OCI-M2 (cell line): ENCODE measurements around the gene RIC3.

ENCODE experiments used
- DNase-seq: peaks from one replicate; lab custom pipeline; 2025; ENCODE audit not compliant: unreplicated experiment; lab: John Stamatoyannopoulos, UW

The RIC3 gene, protein sequence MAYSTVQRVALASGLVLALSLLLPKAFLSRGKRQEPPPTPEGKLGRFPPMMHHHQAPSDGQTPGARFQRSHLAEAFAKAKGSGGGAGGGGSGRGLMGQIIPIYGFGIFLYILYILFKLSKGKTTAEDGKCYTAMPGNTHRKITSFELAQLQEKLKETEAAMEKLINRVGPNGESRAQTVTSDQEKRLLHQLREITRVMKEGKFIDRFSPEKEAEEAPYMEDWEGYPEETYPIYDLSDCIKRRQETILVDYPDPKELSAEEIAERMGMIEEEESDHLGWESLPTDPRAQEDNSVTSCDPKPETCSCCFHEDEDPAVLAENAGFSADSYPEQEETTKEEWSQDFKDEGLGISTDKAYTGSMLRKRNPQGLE

DNA sequence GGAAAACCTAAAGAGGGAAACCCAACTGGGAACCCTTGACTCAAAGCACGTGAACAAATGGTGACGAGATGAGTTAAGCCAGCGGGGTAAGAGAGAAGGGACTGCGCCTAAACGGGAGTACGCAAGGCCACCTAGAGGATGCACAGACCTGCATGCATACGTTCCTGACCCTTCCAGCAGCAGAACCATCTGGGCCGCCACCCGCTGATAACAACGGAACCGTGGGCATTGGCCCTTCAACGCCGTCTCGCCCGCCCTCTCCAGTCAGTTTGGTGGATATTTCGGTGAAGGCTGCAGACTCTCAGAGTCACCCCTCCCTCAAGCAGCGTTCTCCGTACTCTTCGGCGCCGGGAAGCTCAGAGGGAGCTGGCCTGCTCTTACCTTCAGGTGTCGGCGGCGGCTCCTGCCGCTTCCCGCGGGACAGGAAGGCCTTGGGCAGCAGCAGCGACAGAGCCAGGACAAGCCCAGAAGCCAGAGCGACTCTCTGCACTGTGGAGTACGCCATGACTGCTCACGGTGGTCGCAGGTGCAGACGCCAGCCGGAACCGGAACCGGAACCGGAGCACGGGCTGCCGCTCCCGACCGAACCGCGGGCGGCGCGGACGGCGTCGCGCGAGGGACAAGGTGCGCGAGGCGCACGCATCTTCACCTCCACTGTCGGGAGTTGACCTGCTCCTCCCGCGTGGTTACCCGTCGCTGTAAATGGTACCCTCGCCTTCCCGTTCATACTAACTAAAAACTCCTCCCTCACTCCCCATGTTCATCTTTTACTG lies at the start of gene RIC3:
Gene RIC3 (minus strand): TSS at position 541 of the 773 bp plus-strand sequence. CDS start 36 bp downstream, at position 505.
- no peak for DNase-seq

DNA sequence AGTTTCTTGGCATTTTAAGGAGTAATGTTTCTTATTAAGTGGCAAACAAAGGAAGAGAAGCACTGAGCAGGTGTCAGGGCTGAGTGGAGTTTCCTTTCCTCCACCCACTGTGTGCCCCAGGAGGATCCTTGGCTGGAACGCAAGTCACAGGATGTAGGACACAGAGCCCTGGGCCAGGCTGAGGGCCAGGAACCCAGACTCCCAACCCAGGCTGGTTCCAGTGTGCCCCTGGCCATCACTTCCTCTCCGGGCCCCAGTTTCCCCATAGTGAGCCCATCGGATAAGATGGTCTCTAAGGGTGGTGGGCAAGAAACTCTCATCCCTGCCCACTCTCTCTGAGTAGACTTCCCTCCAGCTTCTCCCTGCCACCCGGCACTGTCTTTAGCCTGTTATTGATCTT lies 49.6 kb upstream of the RIC3 start:
- no peak for DNase-seq

DNA sequence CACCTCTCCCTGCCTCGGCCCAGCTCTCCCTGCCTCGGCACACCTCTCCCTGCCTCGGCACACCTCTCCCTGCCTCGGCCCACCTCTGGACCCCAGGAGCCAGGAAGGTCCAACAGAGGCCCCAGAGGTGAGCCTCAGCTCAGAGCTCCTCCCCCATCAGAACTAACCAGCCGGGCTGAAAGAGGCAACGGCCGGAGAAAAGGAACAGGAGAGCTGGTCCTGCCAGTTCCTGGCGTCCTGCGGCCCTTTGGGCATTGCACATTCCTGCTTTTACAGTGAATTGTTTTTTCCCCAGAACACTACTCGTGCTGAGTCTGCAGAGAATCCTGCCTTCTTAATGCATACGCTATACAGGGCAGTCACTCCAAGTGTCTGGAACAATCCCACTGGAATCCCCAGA lies 49.1 kb upstream of the RIC3 start:
- no peak for DNase-seq

DNA sequence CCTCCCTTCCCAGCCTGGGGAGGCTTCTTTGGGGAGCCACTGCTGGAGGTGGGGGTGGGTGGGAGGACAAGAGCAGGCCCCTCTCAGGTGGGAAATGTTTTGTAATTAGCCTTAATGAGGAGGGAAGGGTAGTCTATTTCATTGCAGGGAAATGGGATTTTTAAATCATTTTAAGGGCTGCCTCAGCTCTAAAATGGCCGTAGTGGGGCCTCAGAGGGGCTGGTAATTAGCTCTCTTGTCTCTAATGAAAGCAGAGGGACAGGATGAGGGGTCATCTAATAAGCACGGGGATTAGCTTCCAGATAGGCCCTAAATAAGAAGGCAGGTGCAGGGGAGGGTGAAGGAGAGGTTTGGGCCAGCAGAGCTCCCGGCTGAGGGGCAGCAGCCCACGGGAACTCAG lies 48.3 kb upstream of the RIC3 start:
- DNase-seq: no peak

DNA sequence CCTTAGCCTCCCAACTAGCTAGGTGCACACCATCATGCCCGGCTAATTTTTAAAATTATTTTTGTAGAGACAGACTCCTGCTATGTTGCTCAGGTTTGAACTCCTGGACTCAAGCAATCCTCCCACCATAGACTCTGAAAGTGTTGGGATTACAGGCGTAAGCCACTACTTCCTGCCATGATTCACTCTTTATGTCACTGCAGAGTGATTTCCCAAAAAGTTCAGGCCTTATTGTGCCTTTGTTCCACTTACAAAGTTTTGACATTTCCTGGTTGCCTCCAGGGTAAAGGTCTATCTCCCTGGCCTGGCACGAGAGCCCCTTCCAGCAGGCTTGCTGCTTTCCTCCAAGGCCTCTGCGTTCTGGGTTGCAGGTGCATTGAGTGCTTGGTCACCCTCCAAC lies 44.6 kb upstream of the RIC3 start:
- DNase-seq: no peak

DNA sequence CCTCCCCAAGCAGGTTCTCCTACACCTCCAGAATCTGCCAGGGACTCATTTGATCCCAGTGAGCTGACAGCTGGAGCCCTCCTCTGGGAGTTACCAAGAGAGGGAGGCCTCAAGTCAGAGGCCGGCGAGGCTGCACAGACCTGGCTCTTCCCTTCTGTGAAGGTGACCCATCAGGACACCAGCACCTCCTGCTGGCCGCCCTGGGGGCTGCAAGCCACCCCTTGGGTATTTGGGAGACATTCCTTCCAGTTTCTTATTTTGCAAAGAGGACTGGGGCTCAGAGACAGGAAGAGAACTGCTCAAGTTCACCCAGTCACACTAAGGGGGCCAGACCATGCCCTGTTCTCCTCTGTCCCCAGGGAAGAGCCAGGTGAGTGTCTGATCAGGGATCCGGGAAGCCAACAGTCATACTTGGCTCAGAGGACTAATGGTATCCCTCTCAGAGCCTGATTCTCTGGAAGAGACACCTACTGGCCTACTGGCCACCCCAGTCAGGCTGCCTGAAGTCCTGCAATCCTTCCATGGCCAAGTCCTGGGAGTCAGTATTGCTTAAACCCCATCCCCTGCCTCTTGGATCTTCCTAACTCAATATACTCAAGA lies 40.5 kb upstream of the RIC3 start:
- DNase-seq: no peak

DNA sequence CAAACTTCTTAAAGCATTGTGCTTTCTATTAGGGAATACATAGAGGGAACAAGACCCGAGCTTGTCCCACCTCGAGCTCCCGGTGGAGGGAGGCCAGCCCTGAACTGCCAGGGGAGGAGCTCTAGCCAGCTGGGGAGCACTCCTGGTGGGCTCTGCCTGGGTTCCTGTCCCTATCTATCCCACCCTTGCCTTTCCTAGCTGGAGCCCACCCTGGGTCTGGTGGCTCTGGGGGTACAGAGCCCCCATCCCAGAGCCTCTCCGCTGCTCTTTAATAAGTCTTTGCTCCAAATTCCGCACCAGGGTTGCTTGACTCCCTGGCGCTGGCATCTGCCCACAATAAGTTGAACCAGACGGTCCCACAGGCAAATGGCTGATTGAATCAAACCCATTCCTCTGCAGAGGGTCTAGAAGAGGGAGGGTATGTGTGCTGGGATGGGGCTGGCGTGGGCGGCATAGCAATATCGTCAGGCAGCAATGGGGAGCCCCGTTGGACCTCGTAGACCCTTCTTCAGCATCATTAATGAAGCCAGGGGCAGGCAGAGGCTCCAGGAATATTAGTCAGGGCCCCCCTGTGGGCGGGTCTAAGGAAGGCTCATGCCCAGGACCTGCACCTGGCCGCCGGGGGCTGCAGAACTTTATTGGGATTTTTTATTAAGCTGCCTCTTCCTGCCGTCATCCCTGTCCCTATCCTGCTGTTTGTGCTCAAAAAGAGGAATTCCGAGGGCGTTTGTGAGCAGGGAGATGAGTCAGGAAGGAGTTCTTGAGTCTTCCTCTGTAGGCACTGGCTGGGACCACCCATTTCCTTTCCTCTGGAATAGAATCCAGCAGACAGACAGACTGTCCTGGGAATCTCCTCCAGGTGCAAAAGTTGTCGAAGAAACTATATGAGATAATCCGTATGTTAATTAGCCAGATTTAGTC lies 38.5 kb upstream of the RIC3 start:
- DNase-seq: no peak

DNA sequence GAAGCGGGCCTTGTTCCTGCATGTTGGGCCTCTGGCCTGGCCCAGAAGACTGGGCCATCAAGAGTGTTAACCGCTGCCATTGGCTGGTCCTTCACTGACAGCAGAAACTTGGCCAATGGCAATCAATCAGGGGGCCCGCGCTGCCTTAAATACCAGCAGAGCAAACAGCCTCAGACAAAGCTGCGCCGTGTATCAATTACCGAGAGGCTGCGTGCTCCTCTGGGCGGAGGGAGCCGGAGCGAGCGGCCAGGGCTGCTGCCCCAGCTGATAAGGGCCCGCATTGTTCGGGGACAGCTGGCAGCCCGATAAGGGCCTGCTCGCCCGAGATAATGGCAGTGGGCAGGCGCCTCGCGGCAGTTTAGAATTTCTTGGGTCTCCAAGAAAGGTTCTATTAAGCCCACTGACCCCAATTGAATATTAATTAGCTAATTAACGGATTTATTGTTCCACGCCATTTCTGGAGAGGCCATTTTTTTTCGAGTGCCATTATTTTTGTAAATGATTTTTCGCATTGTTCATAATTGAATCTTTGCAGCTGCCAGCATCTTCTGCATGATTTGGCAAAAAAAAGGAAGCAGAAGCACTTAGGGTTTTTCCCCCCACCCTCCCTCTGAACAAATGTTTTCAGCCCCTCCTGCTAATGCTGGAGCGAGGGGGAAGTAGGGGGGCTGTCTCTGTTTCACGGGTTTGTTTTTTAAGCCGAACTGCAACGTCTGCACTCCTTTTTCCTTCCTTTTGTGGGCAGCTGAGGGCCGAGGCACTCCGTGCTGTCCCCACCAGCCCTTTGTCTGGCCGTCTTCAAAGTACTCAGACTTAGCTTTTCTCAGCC lies 37.6 kb upstream of the RIC3 start:
- DNase-seq: peak; percentile 44

DNA sequence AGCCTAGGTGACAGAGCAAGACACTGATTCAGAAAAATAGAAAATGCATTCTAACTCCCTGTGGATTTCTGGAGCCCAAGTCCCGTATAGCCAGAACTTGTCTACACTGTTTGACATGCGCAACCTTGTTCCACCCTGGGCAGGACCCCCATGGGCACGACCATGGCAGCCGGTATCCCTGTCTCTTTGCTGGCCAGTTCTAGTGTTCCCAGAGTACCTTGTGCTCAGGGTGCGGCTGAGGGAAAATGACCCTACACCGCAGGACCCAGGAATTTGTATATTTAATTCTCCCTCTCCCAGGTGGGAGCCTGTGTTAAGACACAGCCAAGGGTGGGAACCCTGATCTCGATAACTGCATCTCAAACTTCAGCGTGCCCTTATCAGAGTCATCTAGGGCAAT lies 36.7 kb upstream of the RIC3 start:
- DNase-seq: no peak

DNA sequence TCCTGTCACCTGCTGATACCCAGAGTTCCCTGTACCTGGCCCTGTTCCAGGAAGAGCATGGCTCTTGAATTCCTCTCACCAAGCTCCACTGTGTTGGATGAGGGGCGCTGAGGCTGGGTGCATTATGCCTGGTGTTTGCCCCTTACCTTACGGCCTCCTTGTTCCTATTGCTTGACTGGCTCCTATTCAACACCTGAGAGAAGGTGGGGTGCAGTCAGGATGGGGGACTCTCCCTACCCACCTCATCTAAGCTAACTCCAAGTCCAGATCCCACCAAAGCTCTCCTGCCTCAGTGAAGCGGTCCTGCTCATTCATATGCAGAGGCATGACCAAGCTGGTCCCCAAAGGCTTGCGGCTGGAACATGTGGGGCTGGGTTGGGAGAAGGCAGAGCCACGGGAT lies 35.8 kb upstream of the RIC3 start:
- no peak for DNase-seq

DNA sequence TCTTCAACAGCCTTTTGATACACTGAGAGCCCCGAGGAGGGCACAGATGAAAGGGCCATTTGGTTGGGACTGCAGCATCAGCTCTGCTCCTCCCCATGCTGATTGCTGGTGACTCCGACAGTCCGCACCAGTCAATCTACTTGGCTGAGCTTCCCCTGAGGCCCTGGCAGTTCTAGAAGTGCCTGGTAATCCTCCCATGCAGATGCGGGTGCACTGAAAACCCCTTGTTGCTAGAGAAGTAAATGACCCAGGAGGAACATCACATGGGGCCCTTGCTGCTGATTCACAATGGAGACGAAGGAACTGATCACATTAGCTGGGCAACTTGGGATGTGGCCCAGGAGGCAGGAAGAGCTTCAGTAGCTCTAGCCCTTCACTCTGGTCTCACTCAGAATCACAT lies 35.2 kb upstream of the RIC3 start:
- no peak for DNase-seq

DNA sequence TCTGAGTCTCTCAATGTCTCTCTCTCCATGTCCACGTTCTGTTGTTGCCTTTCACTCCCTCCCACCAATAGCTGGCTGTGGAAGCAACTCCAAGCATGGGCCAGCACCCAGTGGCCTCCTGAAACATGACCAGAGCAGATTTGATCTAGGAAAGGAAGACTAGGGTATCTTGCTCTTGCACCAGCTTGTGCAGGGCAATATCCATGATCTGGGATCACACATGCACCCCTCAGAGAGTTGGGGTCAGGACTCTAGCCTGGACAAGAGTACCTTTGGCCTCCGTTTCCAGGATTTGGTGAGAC lies 34.5 kb upstream of the RIC3 start:
- DNase-seq: no peak

DNA sequence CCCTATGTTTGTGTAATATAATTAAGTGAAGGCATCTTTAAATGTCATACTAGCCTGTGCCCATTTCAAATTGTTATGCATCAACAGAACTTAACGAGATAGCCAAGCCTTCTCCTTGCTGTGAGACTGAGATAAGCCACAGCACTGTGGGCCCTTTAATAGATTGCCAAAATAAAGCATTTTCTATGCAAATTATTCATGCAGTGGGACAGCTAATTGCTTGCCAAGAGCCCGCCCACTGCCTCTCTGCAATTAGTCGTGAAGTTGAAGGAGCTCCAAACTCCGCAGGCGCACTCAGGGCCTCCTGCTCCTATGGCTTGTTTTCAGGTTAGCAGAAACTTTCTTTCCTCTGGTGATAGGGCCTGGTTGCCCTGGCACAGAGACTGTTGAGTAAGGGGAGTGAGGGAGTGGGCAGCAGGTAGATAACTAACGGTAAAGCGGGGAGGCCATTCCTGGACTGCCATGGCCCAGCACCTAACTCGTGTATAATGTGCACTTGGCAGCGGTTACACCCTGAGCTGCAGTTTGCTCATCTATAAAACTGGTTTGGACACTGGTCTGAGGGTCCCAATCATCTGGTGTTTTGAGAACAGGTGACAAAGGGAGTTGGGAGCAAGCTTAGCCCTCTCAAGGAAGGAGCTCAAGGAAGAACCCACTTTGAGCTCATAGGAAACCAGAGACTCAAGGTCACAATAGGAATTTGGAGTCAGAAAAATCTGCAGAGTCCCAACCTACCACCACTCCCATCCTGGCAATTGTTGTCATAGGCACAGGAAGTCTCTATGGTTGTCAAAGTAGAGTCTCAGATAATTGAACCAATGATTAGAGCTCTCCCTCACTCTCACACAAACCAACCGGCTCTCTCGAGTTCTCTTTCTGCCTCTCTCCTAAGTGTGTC lies 33.9 kb upstream of the RIC3 start:
- DNase-seq: no peak

DNA sequence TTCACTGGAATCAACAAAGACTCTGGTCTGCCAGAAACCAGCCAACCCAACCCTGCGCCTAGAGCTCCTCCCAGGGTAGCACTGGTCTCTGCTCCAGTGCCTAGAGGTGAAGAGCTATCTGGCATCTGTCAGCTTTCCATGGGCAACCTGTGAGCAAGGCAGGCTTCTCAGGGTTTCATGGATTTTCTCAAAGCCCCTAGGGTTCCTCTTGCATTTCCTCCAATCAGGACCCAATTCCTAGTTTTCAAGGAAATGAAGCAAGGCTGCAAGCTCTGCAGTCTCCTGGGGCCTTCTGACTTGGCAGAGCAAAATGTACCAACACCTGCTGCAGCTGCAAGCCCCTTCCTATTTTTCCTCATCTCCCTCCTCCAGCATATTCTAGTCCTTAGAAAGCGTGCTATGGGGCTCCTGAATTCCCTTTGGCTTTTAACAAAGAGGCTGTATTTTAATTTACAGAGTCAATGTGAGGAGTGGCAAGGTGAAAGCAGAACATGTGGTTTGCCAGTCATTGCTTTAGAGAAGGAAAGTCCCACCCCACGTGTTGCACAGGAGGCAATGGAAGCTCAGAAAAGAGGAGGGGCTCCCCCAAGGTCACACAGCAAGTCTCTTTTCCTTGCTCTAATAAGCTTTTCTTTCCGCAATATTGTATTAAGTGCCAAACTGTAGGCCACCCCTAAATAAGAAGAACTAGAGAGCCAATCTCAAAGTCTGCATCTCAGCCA lies 33.0 kb upstream of the RIC3 start:
- no peak for DNase-seq

DNA sequence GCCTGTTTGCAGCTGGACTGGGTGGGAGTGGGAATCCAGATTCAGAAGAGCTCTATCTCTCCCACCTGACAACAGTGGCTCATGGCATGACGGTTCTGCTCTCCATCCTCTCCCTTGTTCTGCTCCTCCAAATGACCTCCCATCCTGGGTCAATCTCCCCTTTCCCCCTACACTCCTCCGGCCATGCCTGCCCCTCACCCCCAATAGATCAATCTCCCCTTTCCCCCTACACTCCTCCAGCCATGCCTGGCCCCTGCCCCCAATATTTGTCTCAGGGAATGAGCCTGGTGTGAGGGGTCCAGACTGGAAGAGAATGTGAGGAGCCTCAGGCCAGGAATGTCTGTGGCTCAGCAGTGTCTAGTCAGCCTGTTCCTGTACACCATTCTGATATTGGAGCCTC lies 30.9 kb upstream of the RIC3 start:
- no peak for DNase-seq

DNA sequence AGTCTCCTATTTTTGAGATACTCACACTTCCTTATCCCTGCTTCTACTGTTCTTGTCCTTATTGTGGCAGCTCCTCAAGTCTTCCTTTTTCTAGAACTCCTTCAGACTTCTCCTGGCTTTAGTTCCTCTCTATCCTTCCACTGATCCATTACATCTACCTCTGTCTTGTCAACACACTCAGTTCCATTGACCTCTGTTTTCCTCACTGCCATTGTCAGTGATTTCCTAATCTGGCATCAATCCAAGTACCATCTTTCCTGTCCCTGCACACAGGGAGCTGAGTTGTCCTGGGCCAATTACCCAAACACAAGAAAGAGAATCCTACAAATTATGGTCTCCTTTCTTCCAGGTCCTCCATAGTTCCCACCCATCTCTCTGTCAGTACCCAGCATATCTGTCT lies 27.9 kb upstream of the RIC3 start:
- DNase-seq: no peak

DNA sequence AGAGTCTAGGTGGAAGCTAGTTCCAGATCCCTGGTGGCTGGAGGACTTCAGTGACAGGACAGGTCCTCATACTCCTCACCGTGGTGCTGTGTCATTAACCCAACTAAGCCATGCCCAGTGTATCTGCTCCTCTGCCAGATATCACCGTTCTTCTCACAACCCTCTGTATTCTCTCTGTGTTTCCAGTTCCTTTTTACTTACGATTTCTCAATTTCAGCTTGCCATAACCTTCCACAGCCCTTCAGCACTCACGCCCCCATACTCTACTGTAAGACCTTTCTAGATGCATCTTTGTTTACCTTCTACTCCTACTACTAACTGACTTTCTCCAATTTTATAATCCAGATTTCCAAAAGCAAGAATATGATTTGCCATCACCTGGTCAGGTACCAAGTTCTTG lies 26.1 kb upstream of the RIC3 start:
- DNase-seq: no peak

DNA sequence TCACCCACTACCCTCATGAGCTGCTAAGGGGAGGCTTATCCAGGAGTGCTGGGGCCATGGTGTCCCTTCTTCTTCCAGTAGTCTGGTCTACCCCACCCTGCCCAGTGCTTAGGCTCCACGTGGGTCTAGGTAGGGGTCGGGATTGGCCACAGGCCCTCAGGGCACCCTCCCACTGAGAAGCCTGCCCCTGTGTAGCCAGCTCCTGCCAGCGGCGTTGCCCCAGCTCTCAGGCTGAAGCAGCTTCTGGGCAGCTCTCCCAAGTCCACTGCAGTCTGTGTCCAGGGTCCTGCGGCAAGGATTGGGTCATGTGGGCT lies 24.0 kb upstream of the RIC3 start:
- no peak for DNase-seq
